Neural cell (in vitro differentiated cells): ENCODE results near the gene PSMG1. TPM values are rescaled to one million over a fixed set of nuclear protein-coding genes. Genes with fewer than 3 reads are reported as not detected.

ENCODE experiments used
- H2AFZ ChIP-seq: fragments of 200-600, 300-800 bp; sonication (generic), shearing (Covaris generic); 2 replicates; pipeline ENCODE4 v1.6.0; 2014; ENCODE audit warnings: low read depth, mild to moderate bottlenecking, antibody characterized with exemption, low read length, moderate library complexity
- H3F3A ChIP-seq: fragments of 200-600 bp; shearing (Covaris generic); 2 replicates; pipeline ENCODE4 v1.6.1; 2016; ENCODE audit warnings: mild to moderate bottlenecking, moderate library complexity, mixed read lengths, antibody characterized with exemption, low read length; ENCODE audit not compliant: insufficient read depth, poor library complexity, severe bottlenecking
- H3K27ac ChIP-seq: fragments of 200-600, 300-800 bp; sonication (generic), shearing (Covaris generic); 2 replicates; pipeline ENCODE4 v1.5.1; 2014; ENCODE audit warnings: mild to moderate bottlenecking, low read length, moderate library complexity
- H3K27me3 ChIP-seq: fragments of 300-800, 200-600 bp; sonication (generic), shearing (Covaris generic); 2 replicates; pipeline ENCODE4 v1.6.0; 2014; ENCODE audit warnings: mild to moderate bottlenecking, low read depth, low read length, moderate library complexity; ENCODE audit not compliant: insufficient read depth
- H3K36me3 ChIP-seq: fragments of 300-800, 200-600 bp; sonication (generic), shearing (Covaris generic); 2 replicates; pipeline ENCODE4 v1.5.1; 2014; ENCODE audit warnings: mild to moderate bottlenecking, antibody characterized with exemption, low read length, moderate library complexity; ENCODE audit not compliant: insufficient read depth
- H3K4me2 ChIP-seq: fragments of 300-800, 200-600 bp; sonication (generic), shearing (Covaris generic); 2 replicates; pipeline ENCODE4 v1.6.0; 2014; ENCODE audit warnings: mild to moderate bottlenecking, low read length
- H3K4me3 ChIP-seq: fragments of 300-800, 200-600 bp; sonication (generic), shearing (Covaris generic); 2 replicates; pipeline ENCODE4 v1.5.1; 2014; ENCODE audit warnings: mild to moderate bottlenecking, low read length, moderate library complexity
- H3K79me2 ChIP-seq: fragments of 200-600 bp; shearing (Covaris generic); replicated peaks from 2 replicates; pipeline ENCODE4 v1.6.0; 2014; ENCODE audit warnings: mild to moderate bottlenecking, low read length, moderate library complexity; ENCODE audit not compliant: insufficient read depth
- H3K9ac ChIP-seq: fragments of 300-800, 200-600 bp; sonication (generic), shearing (Covaris generic); 2 replicates; pipeline ENCODE4 v1.6.1; 2016; ENCODE audit warnings: mild to moderate bottlenecking, low read length, mixed read lengths
- H3K9me2 ChIP-seq: fragments of 200-600 bp; shearing (Covaris generic); 2 replicates; pipeline ENCODE4 v1.6.1; 2016; ENCODE audit warnings: mild to moderate bottlenecking, low read length, mixed read lengths; ENCODE audit not compliant: insufficient read depth
- H3K9me3 ChIP-seq: fragments of 200-600, 300-800 bp; sonication (generic), shearing (Covaris generic); 2 replicates; pipeline ENCODE4 v1.6.1; 2016; ENCODE audit warnings: mild to moderate bottlenecking, mixed run types, low read length, moderate library complexity, mixed read lengths
- H4K20me1 ChIP-seq: fragments of 200-600 bp; shearing (Covaris generic); 2 replicates; pipeline ENCODE4 v1.6.1; 2016; ENCODE audit warnings: mild to moderate bottlenecking, mixed run types; ENCODE audit not compliant: insufficient read depth
- CTCF ChIP-seq: fragments of 450-650 bp; IDR thresholded peaks from 2 replicates; pipeline ENCODE4 v1.5.1; 2014; ENCODE audit warnings: antibody characterized with exemption, mild to moderate bottlenecking, moderate library complexity; ENCODE audit not compliant: poor library complexity, severe bottlenecking
- EP300 ChIP-seq: fragments of 450-650 bp; conservative IDR thresholded peaks from 2 replicates; pipeline ENCODE4 v1.6.1; 2014; ENCODE audit warnings: antibody characterized with exemption, mild to moderate bottlenecking, moderate library complexity; ENCODE audit not compliant: poor library complexity, severe bottlenecking
- EZH2 ChIP-seq: fragments of 200-600, 300-800 bp; shearing (Covaris generic), sonication (generic); IDR thresholded peaks from 2 replicates; pipeline ENCODE4 v1.6.1; 2014; ENCODE audit warnings: antibody characterized with exemption, low read length, borderline replicate concordance, mild to moderate bottlenecking; ENCODE audit not compliant: insufficient read depth, poor library complexity, severe bottlenecking
- MXI1 ChIP-seq: fragments of 450-650 bp; conservative IDR thresholded peaks from 2 replicates; pipeline ENCODE4 v1.6.1; 2014; ENCODE audit warnings: antibody characterized with exemption, mild to moderate bottlenecking; ENCODE audit not compliant: poor library complexity, severe bottlenecking
- POLR2AphosphoS5 ChIP-seq: IDR thresholded peaks from 2 replicates; pipeline ENCODE4 v1.6.1; 2012
- RAD21 ChIP-seq: fragments of 450-650 bp; conservative IDR thresholded peaks from 2 replicates; pipeline ENCODE4 v1.6.1; 2014; ENCODE audit warnings: antibody characterized with exemption, mild to moderate bottlenecking, moderate library complexity
- REST ChIP-seq: IDR thresholded peaks from 2 replicates; pipeline ENCODE4 v1.6.1; 2012; ENCODE audit warnings: borderline replicate concordance
- SMC3 ChIP-seq: fragments of 450-650 bp; conservative IDR thresholded peaks from 2 replicates; pipeline ENCODE4 v1.6.1; 2014; ENCODE audit warnings: antibody characterized with exemption, mild to moderate bottlenecking, moderate library complexity; ENCODE audit not compliant: poor library complexity
- TAF1 ChIP-seq: IDR thresholded peaks from 2 replicates; pipeline ENCODE4 v1.6.1; 2012; ENCODE audit warnings: low read depth
- polyA plus RNA-seq: library from polyadenylated mRNA; depleted of rRNA; stranded (reverse); fragments of >200 nt; gene quantifications from 2 replicates; pipeline ENCODE4 v1.2.3, GENCODE V29; 2014

The PSMG1 gene
- polyA plus RNA-seq, 1 donor from 2014 or later = 45.2 TPM

GRCh38 chr21:39131791-39132190 is 51.5 kb downstream of the PSMG1 start:
- no peaks in the 10 kb centered on the region for H3K79me2 ChIP-seq
- no peaks in the 10 kb centered on the region for H3F3A ChIP-seq
- H3K4me3 ChIP-seq = no peak overlapping the region
- H3K36me3 ChIP-seq = no peaks in the 10 kb centered on the region
- no peak overlapping the region for H3K4me2 ChIP-seq
- H3K27me3 ChIP-seq = no peaks in the 10 kb centered on the region
- no peaks in the 10 kb centered on the region for H3K9me2 ChIP-seq
- H2AFZ ChIP-seq = no peak overlapping the region
- no peak overlapping the region for H3K9ac ChIP-seq
- no peak overlapping the region for H3K27ac ChIP-seq
- no peaks in the 10 kb centered on the region for H3K9me3 ChIP-seq
- no peaks in the 10 kb centered on the region for H4K20me1 ChIP-seq
- TF ChIP-seq SMC3 = no peak
- TF ChIP-seq REST = no peak
- TF ChIP-seq RAD21 = no peak
- TF ChIP-seq EP300 = no peak
- TF ChIP-seq MXI1 = no peak
- TF ChIP-seq TAF1 = no peak
- no peak for TF ChIP-seq POLR2AphosphoS5
- TF ChIP-seq EZH2 = no peak
- TF ChIP-seq CTCF = no peak

- H3K9me3 ChIP-seq = peaks cover 8% of the 10 kb centered on the region
- H3K9me2 ChIP-seq = no peaks in the 10 kb centered on the region
- no peak overlapping the region for H2AFZ ChIP-seq
- no peaks in the 10 kb centered on the region for H3F3A ChIP-seq
- H3K9ac ChIP-seq = no peak overlapping the region
- H4K20me1 ChIP-seq = no peaks in the 10 kb centered on the region
- no peaks in the 10 kb centered on the region for H3K27me3 ChIP-seq
- no peaks in the 10 kb centered on the region for H3K36me3 ChIP-seq
- H3K4me3 ChIP-seq = no peak overlapping the region
- no peaks in the 10 kb centered on the region for H3K79me2 ChIP-seq
- no peak overlapping the region for H3K27ac ChIP-seq
- TF ChIP-seq TAF1 = no peak
- no peak overlapping the region for H3K4me2 ChIP-seq
These were observed 55.7 kb downstream of the PSMG1 start for GRCh38 chr21:39127506-39127905.

GRCh38 chr21:39126486-39126806 is 56.8 kb downstream of the PSMG1 start:
- Histone ChIP-seq H3K79me2 (no peaks in the 10 kb centered on the region), H3K9ac (no peak overlapping the region), H3K4me2 (no peak overlapping the region), H3F3A (no peaks in the 10 kb centered on the region), H4K20me1 (no peaks in the 10 kb centered on the region), H2AFZ (no peak overlapping the region), H3K36me3 (no peaks in the 10 kb centered on the region), H3K27me3 (no peaks in the 10 kb centered on the region), H3K9me2 (no peaks in the 10 kb centered on the region), H3K27ac (no peak overlapping the region), H3K4me3 (no peak overlapping the region), H3K9me3 (peaks cover 13% of the 10 kb centered on the region)
- TF ChIP-seq REST (no peak), TAF1 (no peak), EP300 (no peak), POLR2AphosphoS5 (no peak), CTCF (no peak), RAD21 (no peak), EZH2 (no peak), MXI1 (no peak), SMC3 (no peak)
